DOHH2 (cell line): ENCODE measurements around the gene RETREG1.

ENCODE experiments used
- H3F3A ChIP-seq: fragments of 200-600 bp; sonication (generic), shearing (Covaris generic); 2 replicates; pipeline ENCODE4 v1.6.0; 2016; ENCODE audit warnings: antibody characterized with exemption, mild to moderate bottlenecking; ENCODE audit not compliant: control insufficient read depth, insufficient read depth
- H3K27ac ChIP-seq: fragments of 200-600 bp; sonication (generic); 2 replicates; pipeline ENCODE4 v1.5.1; 2014; ENCODE audit warnings: low read depth, mild to moderate bottlenecking, low read length, moderate library complexity
- H3K27me3 ChIP-seq: fragments of 200-600 bp; sonication (generic); 2 replicates; pipeline ENCODE4 v1.6.1; 2014; ENCODE audit warnings: mild to moderate bottlenecking, low read length, mixed read lengths; ENCODE audit not compliant: control insufficient read depth
- H3K36me3 ChIP-seq: fragments of 200-600 bp; sonication (generic); 2 replicates; pipeline ENCODE4 v1.6.1; 2014; ENCODE audit warnings: mild to moderate bottlenecking, low read length, moderate library complexity, mixed read lengths; ENCODE audit not compliant: control insufficient read depth
- H3K4me1 ChIP-seq: fragments of 200-600 bp; sonication (generic); 2 replicates; pipeline ENCODE4 v1.6.1; 2014; ENCODE audit warnings: mild to moderate bottlenecking, low read length, mixed read lengths; ENCODE audit not compliant: control insufficient read depth
- H3K4me2 ChIP-seq: fragments of 200-600 bp; sonication (generic); 2 replicates; pipeline ENCODE4 v1.6.0; 2014; ENCODE audit warnings: mild to moderate bottlenecking, low read length, moderate library complexity
- H3K4me3 ChIP-seq: fragments of 200-600 bp; sonication (generic); 2 replicates; pipeline ENCODE4 v1.5.1; 2014; ENCODE audit warnings: mild to moderate bottlenecking, low read length, mixed read lengths
- H3K79me2 ChIP-seq: fragments of 200-600 bp; sonication (generic); 2 replicates; pipeline ENCODE4 v1.6.1; 2014; ENCODE audit warnings: mild to moderate bottlenecking, low read length, mixed read lengths; ENCODE audit not compliant: control insufficient read depth
- H3K9me2 ChIP-seq: fragments of 200-600 bp; sonication (generic); replicated peaks from 2 replicates; pipeline ENCODE4 v1.6.1; 2014; ENCODE audit warnings: mild to moderate bottlenecking, low read length, mixed read lengths; ENCODE audit not compliant: control insufficient read depth
- H3K9me3 ChIP-seq: fragments of 200-600 bp; sonication (generic); 2 replicates; pipeline ENCODE4 v1.6.1; 2014; ENCODE audit warnings: antibody characterized with exemption, low read length, mixed read lengths; ENCODE audit not compliant: control insufficient read depth, insufficient read depth
- H4K20me1 ChIP-seq: fragments of 200-600 bp; sonication (generic); 2 replicates; pipeline ENCODE4 v1.6.0; 2014; ENCODE audit warnings: low read depth, mild to moderate bottlenecking, antibody characterized with exemption, low read length, moderate library complexity; ENCODE audit not compliant: control insufficient read depth, insufficient read depth
- EZH2phosphoT487 ChIP-seq: fragments of 200-600 bp; sonication (generic); IDR thresholded peaks from 2 replicates; pipeline ENCODE4 v1.6.1; 2017; ENCODE audit warnings: borderline replicate concordance, mild to moderate bottlenecking, antibody characterized with exemption, low read length, moderate library complexity, mixed read lengths
- TF ChIP-seq, protein P1 (sequence below): fragments of 200-600 bp; sonication (generic); IDR thresholded peaks from one replicate; pipeline ENCODE4 v1.5.1; 2014; ENCODE audit warnings: antibody characterized with exemption, mild to moderate bottlenecking, low read depth, low read length; ENCODE audit not compliant: poor library complexity, severe bottlenecking

The RETREG1 gene

DNA sequence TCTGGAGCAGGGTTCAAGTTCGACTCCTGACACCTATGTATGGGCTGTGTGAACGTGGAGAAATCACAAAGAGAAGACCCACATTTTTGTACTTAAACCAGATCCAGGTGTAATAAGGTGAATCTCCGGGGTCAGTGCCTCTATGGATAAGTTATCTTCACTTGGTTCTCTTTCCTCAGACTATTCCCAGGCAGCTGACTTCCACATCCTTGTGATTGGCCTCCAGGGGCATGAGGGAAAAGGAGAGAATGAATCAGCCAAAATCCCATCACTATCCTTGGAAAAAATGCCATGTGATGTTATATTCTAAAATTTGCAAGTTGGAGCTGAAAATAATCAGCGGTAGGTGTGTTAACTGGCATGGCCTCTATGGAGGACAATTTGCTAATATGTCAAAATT is 188.4 kb downstream of the RETREG1 start:
- no peaks in the 10 kb centered on the region for H3K9me2 ChIP-seq

GRCh38 chr5:16427587-16427986 is 189.2 kb downstream of the RETREG1 start:
- Histone ChIP-seq H3K27ac (no peak overlapping the region), H3K4me3 (no peak overlapping the region), H3F3A (no peaks in the 10 kb centered on the region), H3K27me3 (peaks cover 3% of the 10 kb centered on the region; the same call in 1 of the 2 replicates), H3K79me2 (no peaks in the 10 kb centered on the region), H4K20me1 (no peaks in the 10 kb centered on the region), H3K9me2 (no peaks in the 10 kb centered on the region), H3K4me1 (no peaks in the 10 kb centered on the region), H3K4me2 (no peak overlapping the region), H3K36me3 (no peaks in the 10 kb centered on the region), H3K9me3 (no peaks in the 10 kb centered on the region)
- TF ChIP-seq, protein P1, sequence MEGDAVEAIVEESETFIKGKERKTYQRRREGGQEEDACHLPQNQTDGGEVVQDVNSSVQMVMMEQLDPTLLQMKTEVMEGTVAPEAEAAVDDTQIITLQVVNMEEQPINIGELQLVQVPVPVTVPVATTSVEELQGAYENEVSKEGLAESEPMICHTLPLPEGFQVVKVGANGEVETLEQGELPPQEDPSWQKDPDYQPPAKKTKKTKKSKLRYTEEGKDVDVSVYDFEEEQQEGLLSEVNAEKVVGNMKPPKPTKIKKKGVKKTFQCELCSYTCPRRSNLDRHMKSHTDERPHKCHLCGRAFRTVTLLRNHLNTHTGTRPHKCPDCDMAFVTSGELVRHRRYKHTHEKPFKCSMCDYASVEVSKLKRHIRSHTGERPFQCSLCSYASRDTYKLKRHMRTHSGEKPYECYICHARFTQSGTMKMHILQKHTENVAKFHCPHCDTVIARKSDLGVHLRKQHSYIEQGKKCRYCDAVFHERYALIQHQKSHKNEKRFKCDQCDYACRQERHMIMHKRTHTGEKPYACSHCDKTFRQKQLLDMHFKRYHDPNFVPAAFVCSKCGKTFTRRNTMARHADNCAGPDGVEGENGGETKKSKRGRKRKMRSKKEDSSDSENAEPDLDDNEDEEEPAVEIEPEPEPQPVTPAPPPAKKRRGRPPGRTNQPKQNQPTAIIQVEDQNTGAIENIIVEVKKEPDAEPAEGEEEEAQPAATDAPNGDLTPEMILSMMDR, result no peak
- TF ChIP-seq EZH2phosphoT487, result no peak

More for the DNA sequence above, 188.4 kb downstream of the RETREG1 start:
- TF ChIP-seq EZH2phosphoT487, result no peak
- TF ChIP-seq, protein P1, result no peak
- Histone ChIP-seq H3K9me3 (no peaks in the 10 kb centered on the region), H3K4me1 (no peaks in the 10 kb centered on the region), H3K4me2 (no peak overlapping the region), H3F3A (no peaks in the 10 kb centered on the region), H4K20me1 (no peaks in the 10 kb centered on the region), H3K4me3 (no peak overlapping the region), H3K27ac (no peak overlapping the region), H3K79me2 (no peaks in the 10 kb centered on the region), H3K27me3 (peaks cover 3% of the 10 kb centered on the region; the same call in 1 of the 2 replicates), H3K36me3 (no peaks in the 10 kb centered on the region)
